ENCODE measurements around the gene FAM240B.

The FAM240B gene

DNA sequence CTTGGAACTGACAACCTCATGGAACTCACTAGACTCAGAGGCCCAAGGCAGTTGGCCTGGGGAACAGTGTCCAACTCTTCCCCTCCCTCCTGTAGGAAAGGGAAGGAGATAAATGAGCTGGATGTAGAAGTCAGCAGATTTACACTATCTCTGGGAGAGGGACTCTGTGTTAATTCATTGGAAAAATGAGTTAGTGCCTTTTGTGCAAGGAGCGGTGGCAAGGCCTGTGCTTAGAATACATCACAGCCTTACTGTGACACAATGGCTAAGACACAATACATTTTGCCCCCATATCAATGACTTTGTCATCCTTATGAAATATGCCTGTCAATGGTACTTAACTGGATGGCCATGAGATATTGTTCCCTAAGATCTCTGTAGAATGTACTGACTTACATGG lies 28.0 kb upstream of the FAM240B start:
- TF ChIP-seq, protein P1, sequence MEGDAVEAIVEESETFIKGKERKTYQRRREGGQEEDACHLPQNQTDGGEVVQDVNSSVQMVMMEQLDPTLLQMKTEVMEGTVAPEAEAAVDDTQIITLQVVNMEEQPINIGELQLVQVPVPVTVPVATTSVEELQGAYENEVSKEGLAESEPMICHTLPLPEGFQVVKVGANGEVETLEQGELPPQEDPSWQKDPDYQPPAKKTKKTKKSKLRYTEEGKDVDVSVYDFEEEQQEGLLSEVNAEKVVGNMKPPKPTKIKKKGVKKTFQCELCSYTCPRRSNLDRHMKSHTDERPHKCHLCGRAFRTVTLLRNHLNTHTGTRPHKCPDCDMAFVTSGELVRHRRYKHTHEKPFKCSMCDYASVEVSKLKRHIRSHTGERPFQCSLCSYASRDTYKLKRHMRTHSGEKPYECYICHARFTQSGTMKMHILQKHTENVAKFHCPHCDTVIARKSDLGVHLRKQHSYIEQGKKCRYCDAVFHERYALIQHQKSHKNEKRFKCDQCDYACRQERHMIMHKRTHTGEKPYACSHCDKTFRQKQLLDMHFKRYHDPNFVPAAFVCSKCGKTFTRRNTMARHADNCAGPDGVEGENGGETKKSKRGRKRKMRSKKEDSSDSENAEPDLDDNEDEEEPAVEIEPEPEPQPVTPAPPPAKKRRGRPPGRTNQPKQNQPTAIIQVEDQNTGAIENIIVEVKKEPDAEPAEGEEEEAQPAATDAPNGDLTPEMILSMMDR (conservative IDR thresholded peaks at IDR 0.05; ENCODE audit: low read depth) = no peak
- no peak overlapping the region for H3K27ac ChIP-seq
- DNase-seq (ENCODE audit: low spot score) = no peak
- CTCF ChIA-PET = no interaction called here
- POLR2A ChIA-PET (ENCODE audit: low non-redundant PET) = no interaction called here

- DNase-seq (ENCODE audit: low spot score) = no peak
- TF ChIP-seq, protein P1 (conservative IDR thresholded peaks at IDR 0.05; ENCODE audit: low read depth) = no peak
- no peak overlapping the region for H3K27ac ChIP-seq
- CTCF ChIA-PET = no interaction called here
- POLR2A ChIA-PET (ENCODE audit: low non-redundant PET) = no interaction called here
Measured at GRCh38 chr9:38747067-38747466, 27.1 kb upstream of the FAM240B start.

GRCh38 chr9:38746303-38746702 lies 26.4 kb upstream of the FAM240B start:
- ChIA-PET CTCF (no interaction called here), POLR2A (ENCODE audit: low non-redundant PET) (no interaction called here)
- no peak overlapping the region for H3K27ac ChIP-seq
- DNase-seq (ENCODE audit: low spot score) = no peak
- TF ChIP-seq, protein P1 (conservative IDR thresholded peaks at IDR 0.05; ENCODE audit: low read depth) = no peak

GRCh38 chr9:38744484-38744883 lies 24.6 kb upstream of the FAM240B start:
- H3K27ac ChIP-seq = no peak overlapping the region
- ChIA-PET POLR2A (ENCODE audit: low non-redundant PET) (no interaction called here), CTCF (no interaction called here)
- no peak for DNase-seq (ENCODE audit: low spot score)
- TF ChIP-seq, protein P1 (conservative IDR thresholded peaks at IDR 0.05; ENCODE audit: low read depth) = no peak

DNA sequence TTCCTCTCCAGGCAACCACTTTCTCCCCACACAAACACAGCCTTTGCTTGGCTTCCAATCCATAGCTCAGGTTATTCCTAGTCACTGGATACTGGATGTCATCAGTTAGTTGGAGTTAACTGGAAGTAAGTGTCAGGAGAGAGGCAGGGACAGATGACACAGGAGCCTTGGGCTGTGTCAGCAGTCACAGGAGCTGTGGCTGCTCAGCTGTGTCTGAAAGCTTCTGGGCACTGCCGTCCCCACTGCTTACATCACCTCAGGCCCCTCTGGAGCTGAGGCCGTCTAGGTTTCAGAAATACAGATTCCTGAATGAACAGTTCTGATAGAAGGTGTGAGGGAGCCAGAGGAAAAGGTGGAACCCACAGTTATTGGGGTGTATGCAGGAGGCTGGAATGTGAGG lies 17.3 kb upstream of the FAM240B start:
- H3K27ac ChIP-seq = no peak overlapping the region
- CTCF ChIA-PET = no interaction called here
- no peak for DNase-seq (ENCODE audit: low spot score)
- POLR2A ChIA-PET (ENCODE audit: low non-redundant PET) = no interaction called here
- TF ChIP-seq, protein P1 (conservative IDR thresholded peaks at IDR 0.05; ENCODE audit: low read depth) = no peak

DNA sequence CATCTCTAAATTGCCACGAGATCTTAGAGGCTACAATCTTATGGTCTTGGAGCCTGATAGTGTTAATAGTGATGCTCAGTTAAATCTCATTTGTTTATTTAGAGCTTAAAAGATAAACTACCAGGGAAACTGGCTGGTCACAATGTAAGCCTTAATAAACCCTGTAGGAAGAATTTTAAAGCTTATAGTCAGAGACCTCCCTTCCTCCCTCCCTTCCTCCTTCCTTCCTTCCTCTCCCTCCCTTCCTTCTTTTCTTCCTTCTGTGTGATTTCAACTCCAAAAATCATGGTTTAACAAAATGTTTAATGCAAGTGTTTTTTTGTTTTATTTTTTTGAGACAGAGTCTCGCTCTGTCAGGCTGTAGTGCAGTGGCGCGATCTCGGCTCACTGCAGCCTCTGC lies 14.9 kb upstream of the FAM240B start:
- TF ChIP-seq, protein P1 (conservative IDR thresholded peaks at IDR 0.05; ENCODE audit: low read depth) = no peak
- DNase-seq (ENCODE audit: low spot score) = no peak
- CTCF ChIA-PET = no interaction called here
- H3K27ac ChIP-seq = no peak overlapping the region
- POLR2A ChIA-PET (ENCODE audit: low non-redundant PET) = no interaction called here

GRCh38 chr9:38733503-38733902 lies 13.6 kb upstream of the FAM240B start:
- POLR2A ChIA-PET (ENCODE audit: low non-redundant PET) = no interaction called here

More at GRCh38 chr9:38733503-38733902, 13.6 kb upstream of the FAM240B start:
- DNase-seq (ENCODE audit: low spot score) = no peak
- TF ChIP-seq, protein P1 (conservative IDR thresholded peaks at IDR 0.05; ENCODE audit: low read depth) = no peak
- CTCF ChIA-PET = no interaction called here
- H3K27ac ChIP-seq = no peak overlapping the region

Data from RWPE1 (cell line).